Measurements from ENCODE around the gene ERAP2.

Gene ERAP2

DNA sequence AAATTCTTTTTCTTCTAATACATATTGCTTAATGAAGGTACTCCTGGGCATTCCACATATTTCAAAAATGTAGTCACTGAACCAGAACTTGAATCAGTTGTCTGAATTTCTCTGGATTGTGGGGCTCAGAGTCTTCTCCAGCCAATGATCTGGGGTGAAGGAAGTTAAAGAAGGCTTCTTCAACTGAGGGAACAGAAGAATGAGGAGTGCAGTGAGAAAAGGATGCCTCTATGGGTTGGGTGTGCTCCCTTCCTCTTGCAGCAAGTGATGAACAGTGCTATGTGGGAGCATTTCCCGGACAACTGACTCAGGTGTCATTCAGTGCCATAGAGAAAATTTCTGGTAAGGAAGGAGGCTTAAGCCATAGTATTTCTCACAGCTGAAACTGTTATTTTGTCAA lies 67.5 kb downstream of the ERAP2 start:
- peaks cover 80% of the 10 kb centered on the region for H3K79me2 ChIP-seq (ENCODE audit: low read length)
- H3K9ac ChIP-seq (ENCODE audit: low read length) = no peak overlapping the region
- TF ChIP-seq EZH2 (optimal IDR thresholded peaks at IDR 0.05; ENCODE audit: low read depth, low read length) = no peak
- no peak for TF ChIP-seq EZH2phosphoT487 (IDR thresholded peaks at IDR 0.05; ENCODE audit: low read length)
- no peak for TF ChIP-seq CTCF (IDR thresholded peaks at IDR 0.05; ENCODE audit: low read length)
- H2AFZ ChIP-seq (ENCODE audit: low read length) = no peak overlapping the region
- no peak overlapping the region for H3K27ac ChIP-seq (ENCODE audit: low read length)
- H3K4me1 ChIP-seq (ENCODE audit: low read length) = no peaks in the 10 kb centered on the region
- H3K9me2 ChIP-seq (replicated peaks; ENCODE audit: insufficient read depth, low read length) = no peaks in the 10 kb centered on the region
- H3K9me3 ChIP-seq (replicated peaks; ENCODE audit: insufficient read depth, low read length) = no peaks in the 10 kb centered on the region
- H3K4me2 ChIP-seq (ENCODE audit: low read depth, low read length) = no peak overlapping the region
- H3F3A ChIP-seq (ENCODE audit: insufficient read depth, low read length) = no peaks in the 10 kb centered on the region
- no peaks in the 10 kb centered on the region for H3K36me3 ChIP-seq (replicated peaks; ENCODE audit: insufficient read depth, low read length)
- H3K27me3 ChIP-seq (replicated peaks; ENCODE audit: insufficient read depth, low read length) = no peaks in the 10 kb centered on the region
- H3K4me3 ChIP-seq (ENCODE audit: low read length) = no peak overlapping the region
- 0 out of 2 replicates have a peak, but pooled peaks cover 7% of the 10 kb centered on the region for H4K20me1 ChIP-seq (ENCODE audit: insufficient read depth, low read length)
- no peak for DNase-seq

GRCh38 chr5:96945144-96945897 lies 69.0 kb downstream of the ERAP2 start:
- TF ChIP-seq EZH2 (optimal IDR thresholded peaks at IDR 0.05; ENCODE audit: low read depth, low read length) = no peak
- TF ChIP-seq CTCF (IDR thresholded peaks at IDR 0.05; ENCODE audit: low read length) = no peak
- TF ChIP-seq EZH2phosphoT487 (IDR thresholded peaks at IDR 0.05; ENCODE audit: low read length) = no peak
- H4K20me1 ChIP-seq (ENCODE audit: insufficient read depth, low read length) = 0 out of 2 replicates have a peak, but pooled peaks cover 7% of the 10 kb centered on the region

GRCh38 chr5:96946381-96946780 lies 70.1 kb downstream of the ERAP2 start:
- Histone ChIP-seq H3K9ac (ENCODE audit: low read length) (no peak overlapping the region), H3K4me3 (ENCODE audit: low read length) (no peak overlapping the region), H3K27me3 (replicated peaks; ENCODE audit: insufficient read depth, low read length) (no peaks in the 10 kb centered on the region), H3K9me2 (replicated peaks; ENCODE audit: insufficient read depth, low read length) (no peaks in the 10 kb centered on the region), H3K4me1 (ENCODE audit: low read length) (no peaks in the 10 kb centered on the region), H4K20me1 (ENCODE audit: insufficient read depth, low read length) (0 out of 2 replicates have a peak, but pooled peaks cover 7% of the 10 kb centered on the region), H3K9me3 (replicated peaks; ENCODE audit: insufficient read depth, low read length) (no peaks in the 10 kb centered on the region), H3K79me2 (ENCODE audit: low read length) (peaks cover 77% of the 10 kb centered on the region), H3F3A (ENCODE audit: insufficient read depth, low read length) (no peaks in the 10 kb centered on the region), H3K36me3 (replicated peaks; ENCODE audit: insufficient read depth, low read length) (no peaks in the 10 kb centered on the region), H2AFZ (ENCODE audit: low read length) (no peak overlapping the region), H3K4me2 (ENCODE audit: low read depth, low read length) (no peak overlapping the region), H3K27ac (ENCODE audit: low read length) (no peak overlapping the region)
- DNase-seq = no peak
- TF ChIP-seq EZH2 (optimal IDR thresholded peaks at IDR 0.05; ENCODE audit: low read depth, low read length) (no peak), CTCF (IDR thresholded peaks at IDR 0.05; ENCODE audit: low read length) (no peak), EZH2phosphoT487 (IDR thresholded peaks at IDR 0.05; ENCODE audit: low read length) (no peak)

More at GRCh38 chr5:96945144-96945897, 69.0 kb downstream of the ERAP2 start:
- Histone ChIP-seq H3F3A (ENCODE audit: insufficient read depth, low read length) (no peaks in the 10 kb centered on the region), H3K36me3 (replicated peaks; ENCODE audit: insufficient read depth, low read length) (no peaks in the 10 kb centered on the region), H3K79me2 (ENCODE audit: low read length) (peaks cover 80% of the 10 kb centered on the region), H3K4me2 (ENCODE audit: low read depth, low read length) (no peak overlapping the region), H3K9me3 (replicated peaks; ENCODE audit: insufficient read depth, low read length) (no peaks in the 10 kb centered on the region), H3K9ac (ENCODE audit: low read length) (no peak overlapping the region), H3K27ac (ENCODE audit: low read length) (no peak overlapping the region), H3K4me1 (ENCODE audit: low read length) (no peaks in the 10 kb centered on the region), H3K4me3 (ENCODE audit: low read length) (no peak overlapping the region), H2AFZ (ENCODE audit: low read length) (no peak overlapping the region), H3K27me3 (replicated peaks; ENCODE audit: insufficient read depth, low read length) (no peaks in the 10 kb centered on the region), H3K9me2 (replicated peaks; ENCODE audit: insufficient read depth, low read length) (no peaks in the 10 kb centered on the region)
- DNase-seq = no peak
